Measurements from ENCODE around the gene RNGTT. TPM values are rescaled to one million over a fixed set of nuclear protein-coding genes. Genes with fewer than 3 reads are reported as not detected.

The RNGTT gene
- total RNA-seq, 1 donor from 2014 or later = 13.4 TPM

DNA sequence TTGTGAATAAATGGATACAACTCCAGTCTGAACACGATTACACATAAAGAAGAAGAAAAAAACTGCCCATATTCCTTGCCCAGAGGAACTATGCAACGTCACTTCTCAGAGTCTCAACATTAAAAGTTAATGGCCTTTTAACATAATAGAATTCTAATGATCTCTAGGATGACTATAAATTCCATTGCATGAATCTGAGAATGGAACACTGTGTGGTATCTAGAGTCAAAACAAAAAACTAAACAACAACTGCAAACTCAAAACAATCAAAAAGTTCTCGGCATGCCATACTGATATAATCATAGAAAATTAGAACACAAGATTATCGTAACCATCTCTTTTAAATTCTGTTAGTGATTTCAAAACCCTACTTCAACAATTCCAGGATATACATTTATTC, 283.6 kb downstream of the RNGTT start:
- Mint-ChIP-seq H3K27ac (no peak overlapping the region), H3K4me3 (no peak overlapping the region), H3K4me1 (ENCODE audit: unreplicated experiment) (no peaks in the 10 kb centered on the region), H3K36me3 (peaks cover 4% of the 10 kb centered on the region), H3K9me3 (no peaks in the 10 kb centered on the region), H3K27me3 (no peaks in the 10 kb centered on the region)
- TF ChIP-seq, protein P1, sequence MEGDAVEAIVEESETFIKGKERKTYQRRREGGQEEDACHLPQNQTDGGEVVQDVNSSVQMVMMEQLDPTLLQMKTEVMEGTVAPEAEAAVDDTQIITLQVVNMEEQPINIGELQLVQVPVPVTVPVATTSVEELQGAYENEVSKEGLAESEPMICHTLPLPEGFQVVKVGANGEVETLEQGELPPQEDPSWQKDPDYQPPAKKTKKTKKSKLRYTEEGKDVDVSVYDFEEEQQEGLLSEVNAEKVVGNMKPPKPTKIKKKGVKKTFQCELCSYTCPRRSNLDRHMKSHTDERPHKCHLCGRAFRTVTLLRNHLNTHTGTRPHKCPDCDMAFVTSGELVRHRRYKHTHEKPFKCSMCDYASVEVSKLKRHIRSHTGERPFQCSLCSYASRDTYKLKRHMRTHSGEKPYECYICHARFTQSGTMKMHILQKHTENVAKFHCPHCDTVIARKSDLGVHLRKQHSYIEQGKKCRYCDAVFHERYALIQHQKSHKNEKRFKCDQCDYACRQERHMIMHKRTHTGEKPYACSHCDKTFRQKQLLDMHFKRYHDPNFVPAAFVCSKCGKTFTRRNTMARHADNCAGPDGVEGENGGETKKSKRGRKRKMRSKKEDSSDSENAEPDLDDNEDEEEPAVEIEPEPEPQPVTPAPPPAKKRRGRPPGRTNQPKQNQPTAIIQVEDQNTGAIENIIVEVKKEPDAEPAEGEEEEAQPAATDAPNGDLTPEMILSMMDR (conservative IDR thresholded peaks at IDR 0.05) = no peak
- DNase-seq (ENCODE audit: extremely low spot score, unreplicated experiment) = no peak

DNA sequence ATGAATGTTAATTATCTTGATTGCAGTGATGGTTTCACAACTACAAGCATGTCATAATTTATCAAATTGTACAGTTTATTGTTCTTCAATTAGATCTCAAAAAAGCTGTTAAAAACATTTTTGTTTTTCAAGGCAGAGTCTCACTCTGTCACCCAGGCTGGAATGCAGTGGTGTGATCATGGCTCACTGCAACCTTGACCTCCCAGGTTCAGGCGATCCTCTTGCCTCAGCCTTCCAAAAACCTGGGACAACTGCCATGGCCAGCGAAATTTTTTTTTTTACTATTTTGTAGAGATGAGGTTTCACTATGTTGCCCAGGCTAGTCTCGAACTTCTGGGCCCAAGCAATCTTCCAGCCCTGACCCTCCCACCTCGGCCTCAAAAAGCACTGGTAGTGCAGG, 286.1 kb downstream of the RNGTT start:
- no peak for DNase-seq (ENCODE audit: extremely low spot score, unreplicated experiment)
- Mint-ChIP-seq H3K9me3 (no peaks in the 10 kb centered on the region), H3K4me3 (no peak overlapping the region), H3K27ac (no peak overlapping the region), H3K36me3 (peaks cover 6% of the 10 kb centered on the region), H3K27me3 (no peaks in the 10 kb centered on the region), H3K4me1 (ENCODE audit: unreplicated experiment) (no peaks in the 10 kb centered on the region)
- TF ChIP-seq, protein P1 (conservative IDR thresholded peaks at IDR 0.05) = no peak

DNA sequence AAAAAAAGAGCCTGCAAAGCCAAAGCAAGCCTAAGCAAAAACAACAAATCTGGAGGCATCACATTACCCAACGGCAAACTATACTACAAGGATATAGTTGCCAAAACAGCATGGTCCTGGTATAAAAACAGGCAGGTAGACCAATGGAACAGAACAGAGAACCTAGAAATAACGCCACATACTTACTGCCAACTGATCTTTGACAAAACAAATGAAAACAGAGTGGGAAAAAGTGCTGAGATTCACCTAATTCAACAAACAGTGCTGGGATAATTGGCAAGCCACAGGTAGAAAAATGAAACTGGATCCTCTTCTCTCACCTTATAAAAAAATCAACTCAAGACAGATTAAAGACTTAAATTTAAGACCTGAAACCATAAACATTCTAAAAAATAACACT, 291.8 kb downstream of the RNGTT start:
- Mint-ChIP-seq H3K27ac (no peak overlapping the region), H3K4me1 (ENCODE audit: unreplicated experiment) (no peaks in the 10 kb centered on the region), H3K9me3 (peaks cover 15% of the 10 kb centered on the region), H3K27me3 (no peaks in the 10 kb centered on the region), H3K36me3 (peaks cover 24% of the 10 kb centered on the region), H3K4me3 (no peak overlapping the region)
- TF ChIP-seq, protein P1 (conservative IDR thresholded peaks at IDR 0.05) = no peak
- DNase-seq (ENCODE audit: extremely low spot score, unreplicated experiment) = no peak

DNA sequence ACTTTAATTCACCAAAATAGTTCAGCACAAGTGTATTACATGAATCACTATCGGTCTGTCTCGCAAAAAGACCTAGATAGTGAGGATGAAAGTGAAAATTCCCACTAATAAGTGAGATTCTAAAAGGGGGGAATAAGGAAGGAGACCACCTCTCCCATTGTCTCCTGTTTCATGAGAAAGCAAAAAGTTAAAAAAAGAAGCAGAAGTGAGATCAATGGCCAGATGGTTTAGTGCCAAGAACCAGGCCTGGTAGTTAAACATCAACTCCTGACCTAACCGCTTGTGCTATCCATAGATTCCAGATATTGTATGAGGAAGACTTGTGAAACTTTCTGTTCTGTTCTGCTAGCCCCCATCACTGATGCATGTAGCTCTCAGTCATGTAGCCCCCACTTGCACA, 293.0 kb downstream of the RNGTT start:
- H3K9me3 Mint-ChIP-seq = peaks cover 15% of the 10 kb centered on the region
- TF ChIP-seq, protein P1 (conservative IDR thresholded peaks at IDR 0.05) = no peak
- peaks cover 23% of the 10 kb centered on the region for H3K36me3 Mint-ChIP-seq

DNA sequence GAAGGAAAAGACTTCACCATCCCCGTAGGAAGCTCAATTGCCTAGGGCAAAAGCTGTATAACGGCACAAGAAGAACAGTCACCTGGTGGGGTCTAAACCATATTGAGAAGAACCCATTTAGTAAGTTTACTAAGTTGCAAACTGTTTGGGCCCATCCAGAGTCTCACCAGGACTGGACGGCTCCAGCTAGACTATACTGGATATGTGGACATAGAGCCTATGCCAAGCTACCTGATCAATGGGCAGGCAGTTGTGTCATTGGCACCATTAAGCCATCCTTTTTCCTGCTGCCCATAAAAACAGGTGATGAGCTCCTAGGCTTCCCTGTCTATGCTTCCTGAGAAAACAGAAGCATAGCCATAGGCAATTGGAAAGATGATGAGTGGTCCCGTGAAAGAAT, 293.9 kb downstream of the RNGTT start:
- no peaks in the 10 kb centered on the region for H3K27me3 Mint-ChIP-seq
- no peak for DNase-seq (ENCODE audit: extremely low spot score, unreplicated experiment)
- TF ChIP-seq, protein P1 (conservative IDR thresholded peaks at IDR 0.05) = no peak
- H3K4me1 Mint-ChIP-seq (ENCODE audit: unreplicated experiment) = no peaks in the 10 kb centered on the region
- H3K36me3 Mint-ChIP-seq = peaks cover 23% of the 10 kb centered on the region
- H3K9me3 Mint-ChIP-seq = peaks cover 15% of the 10 kb centered on the region
- no peak overlapping the region for H3K4me3 Mint-ChIP-seq
- no peak overlapping the region for H3K27ac Mint-ChIP-seq

More for the DNA sequence above, 293.0 kb downstream of the RNGTT start:
- Mint-ChIP-seq H3K4me3 (no peak overlapping the region), H3K27me3 (no peaks in the 10 kb centered on the region), H3K4me1 (ENCODE audit: unreplicated experiment) (no peaks in the 10 kb centered on the region), H3K27ac (no peak overlapping the region)
- DNase-seq (ENCODE audit: extremely low spot score, unreplicated experiment) = no peak

DNA sequence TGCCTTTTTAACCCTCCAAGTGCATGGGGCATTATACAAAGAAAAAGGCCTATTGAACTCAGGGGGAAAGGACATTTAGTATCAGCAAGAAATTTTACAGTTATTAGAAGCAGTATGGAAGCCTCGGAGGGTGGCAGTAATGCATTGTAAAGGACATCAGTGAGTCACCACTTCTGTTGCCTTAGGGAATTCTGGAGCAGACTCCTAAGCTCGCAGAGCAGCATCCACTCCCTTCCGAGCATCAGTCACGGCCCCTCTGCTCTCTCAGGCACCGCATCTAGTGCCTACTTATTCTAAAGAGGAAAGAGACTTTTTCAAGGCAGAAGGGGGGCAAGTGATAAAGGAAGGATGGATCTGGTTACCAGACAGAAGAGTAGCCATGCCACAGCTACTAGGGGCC, 296.5 kb downstream of the RNGTT start:
- H3K36me3 Mint-ChIP-seq = peaks cover 29% of the 10 kb centered on the region
- DNase-seq (ENCODE audit: extremely low spot score, unreplicated experiment) = no peak
- no peaks in the 10 kb centered on the region for H3K4me1 Mint-ChIP-seq (ENCODE audit: unreplicated experiment)
- TF ChIP-seq, protein P1 (conservative IDR thresholded peaks at IDR 0.05) = no peak
- H3K4me3 Mint-ChIP-seq = no peak overlapping the region
- H3K9me3 Mint-ChIP-seq = peaks cover 26% of the 10 kb centered on the region
- H3K27ac Mint-ChIP-seq = no peak overlapping the region
- H3K27me3 Mint-ChIP-seq = no peaks in the 10 kb centered on the region

Measured in type B pancreatic cell (in vitro differentiated cells).